Prostate gland (tissue), 2 donors: ENCODE results near the gene ADGB.

Source experiments
- POLR2A ChIP-seq: fragments of 450-650 bp; IDR thresholded peaks from one replicate; pipeline ENCODE4 v1.6.1; 2016; ENCODE audit warnings: antibody characterized with exemption, mild to moderate bottlenecking
- TF ChIP-seq, protein P1 (sequence below), 4 experiments: fragments of 200-600 bp in 2 of 4; fragments of 450-650 bp in 2 of 4; sonication (generic) in 2 of 4; IDR thresholded peaks; 1 replicate in 3 of 4; 2 replicates in 1 of 4; pipeline ENCODE4 v1.5.1; 2016 to 2019; ENCODE audit warnings: antibody characterized with exemption in 4 of 4, mild to moderate bottlenecking in 2 of 4, moderate library complexity in 2 of 4

GRCh38 chr6:146847426-146847825, 248.7 kb downstream of the ADGB start:
- TF ChIP-seq POLR2A = no peak
- TF ChIP-seq, protein P1, sequence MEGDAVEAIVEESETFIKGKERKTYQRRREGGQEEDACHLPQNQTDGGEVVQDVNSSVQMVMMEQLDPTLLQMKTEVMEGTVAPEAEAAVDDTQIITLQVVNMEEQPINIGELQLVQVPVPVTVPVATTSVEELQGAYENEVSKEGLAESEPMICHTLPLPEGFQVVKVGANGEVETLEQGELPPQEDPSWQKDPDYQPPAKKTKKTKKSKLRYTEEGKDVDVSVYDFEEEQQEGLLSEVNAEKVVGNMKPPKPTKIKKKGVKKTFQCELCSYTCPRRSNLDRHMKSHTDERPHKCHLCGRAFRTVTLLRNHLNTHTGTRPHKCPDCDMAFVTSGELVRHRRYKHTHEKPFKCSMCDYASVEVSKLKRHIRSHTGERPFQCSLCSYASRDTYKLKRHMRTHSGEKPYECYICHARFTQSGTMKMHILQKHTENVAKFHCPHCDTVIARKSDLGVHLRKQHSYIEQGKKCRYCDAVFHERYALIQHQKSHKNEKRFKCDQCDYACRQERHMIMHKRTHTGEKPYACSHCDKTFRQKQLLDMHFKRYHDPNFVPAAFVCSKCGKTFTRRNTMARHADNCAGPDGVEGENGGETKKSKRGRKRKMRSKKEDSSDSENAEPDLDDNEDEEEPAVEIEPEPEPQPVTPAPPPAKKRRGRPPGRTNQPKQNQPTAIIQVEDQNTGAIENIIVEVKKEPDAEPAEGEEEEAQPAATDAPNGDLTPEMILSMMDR (IDR thresholded peaks at IDR 0.05) = no peak
